GM12878 (cell line): ENCODE data around the gene PI4KB. TPM values are rescaled to one million over a fixed set of nuclear protein-coding genes. Genes with fewer than 3 reads are reported as not detected.

ENCODE experiments used
- ATF7 ChIP-seq: fragments of 450-650 bp; IDR thresholded peaks from 2 replicates; pipeline ENCODE4 v1.6.1; 2016; ENCODE audit warnings: low read depth, mild to moderate bottlenecking
- BACH1 ChIP-seq: fragments of 450-650 bp; IDR thresholded peaks from 2 replicates; pipeline ENCODE4 v1.6.1; 2017; ENCODE audit warnings: mild to moderate bottlenecking, borderline replicate concordance
- CEBPZ ChIP-seq: fragments of 150-350 bp; IDR thresholded peaks from 2 replicates; pipeline ENCODE4 v1.6.1; 2016; ENCODE audit warnings: low read depth, low read length
- CREB1 ChIP-seq: IDR thresholded peaks from 2 replicates; pipeline ENCODE4 v1.6.1; 2012; ENCODE audit warnings: low read depth, mild to moderate bottlenecking, inconsistent platforms
- EGR1 ChIP-seq, 2 experiments: IDR thresholded peaks; 1 replicate in 1 of 2; 2 replicates in 1 of 2; pipeline ENCODE4 v1.6.1; 2011 to 2012; ENCODE audit warnings: low read depth in 2 of 2, low read length in 2 of 2, borderline replicate concordance in 1 of 2, mild to moderate bottlenecking in 1 of 2, moderate library complexity in 1 of 2
- HCFC1 ChIP-seq: fragments of 150-350 bp; IDR thresholded peaks from 2 replicates; pipeline ENCODE4 v1.6.1; 2014; ENCODE audit warnings: low read length
- IKZF2 ChIP-seq, 2 experiments: fragments of 450-650 bp; IDR thresholded peaks; 2 replicates each; pipeline ENCODE4 v1.6.1; 2017; ENCODE audit warnings: mild to moderate bottlenecking in 2 of 2, moderate library complexity in 2 of 2
- MTA3 ChIP-seq: IDR thresholded peaks from 2 replicates; pipeline ENCODE4 v1.6.1; 2012; ENCODE audit warnings: low read length, inconsistent platforms, borderline replicate concordance
- NBN ChIP-seq: fragments of 450-650 bp; IDR thresholded peaks from 2 replicates; pipeline ENCODE4 v1.6.1; 2016
- PML ChIP-seq: IDR thresholded peaks from 2 replicates; pipeline ENCODE4 v1.6.1; 2012; ENCODE audit warnings: low read length, inconsistent platforms
- RAD21 ChIP-seq: IDR thresholded peaks from 2 replicates; pipeline ENCODE4 v1.6.1; 2011; ENCODE audit warnings: mild to moderate bottlenecking, low read depth, low read length, moderate library complexity; ENCODE audit not compliant: insufficient read depth
- RAD51 ChIP-seq: fragments of 450-650 bp; IDR thresholded peaks from 2 replicates; pipeline ENCODE4 v1.6.1; 2016; ENCODE audit warnings: moderate library complexity, mild to moderate bottlenecking, inconsistent platforms
- RBBP5 ChIP-seq: fragments of 200-600 bp; sonication (generic); conservative IDR thresholded peaks from 2 replicates; pipeline ENCODE4 v1.6.1; 2016
- RELB ChIP-seq: fragments of 450-650 bp; IDR thresholded peaks from 2 replicates; pipeline ENCODE4 v1.6.1; 2017; ENCODE audit warnings: low read depth, mild to moderate bottlenecking, moderate library complexity
- SREBF1 ChIP-seq: IDR thresholded peaks from 2 replicates; pipeline ENCODE4 v1.6.1; 2012; ENCODE audit warnings: mild to moderate bottlenecking, low read length
- SUPT20H ChIP-seq: IDR thresholded peaks from 2 replicates; pipeline ENCODE4 v1.6.1; 2011; ENCODE audit warnings: low read depth, mild to moderate bottlenecking, low read length, moderate library complexity, borderline replicate concordance; ENCODE audit not compliant: control insufficient read depth
- TBL1XR1 ChIP-seq: IDR thresholded peaks from 2 replicates; pipeline ENCODE4 v1.6.1; 2012; ENCODE audit warnings: low read depth, low read length, improper control_type of control experiment
- USF1 ChIP-seq: IDR thresholded peaks from 2 replicates; pipeline ENCODE4 v1.6.1; 2011; ENCODE audit warnings: borderline replicate concordance, low read depth, mild to moderate bottlenecking, moderate library complexity, mixed read lengths, low read length; ENCODE audit not compliant: insufficient read depth; ENCODE audit errors: extremely low read length
- USF2 ChIP-seq: IDR thresholded peaks from 2 replicates; pipeline ENCODE4 v1.6.1; 2011; ENCODE audit warnings: low read depth, low read length, improper control_type of control experiment, borderline replicate concordance
- polyA plus RNA-seq, 11 experiments: library from polyadenylated mRNA; depleted of rRNA in 4 of 11; unstranded in 6 of 11; stranded (reverse) in 5 of 11; fragments of >200 nt; fragmentation: Nextera tagmentation in 4 of 11; fragmentation: Illumina TruSeq in 1 of 11; extraction: Ambion mirVana in 4 of 11; extraction: Trizol in 1 of 11; gene quantifications; 1 replicate in 1 of 11; 2 replicates in 10 of 11; pipeline versions ENCODE4 v1.2.1 to v1.2.3, GENCODE V29; 2011 to 2016; ENCODE audit warnings: inconsistent platforms in 2 of 11, missing spikeins in 2 of 11, low read depth in 1 of 11
- total RNA-seq, 4 experiments: library from RNA; depleted of rRNA in 3 of 4; stranded (reverse); fragments of >200 nt in 3 of 4; fragmentation: Illumina TruSeq in 1 of 4; extraction: Trizol in 1 of 4; gene quantifications; 2 replicates each; pipeline versions ENCODE4 v1.2.1 to v1.2.3, GENCODE V29; 2013 to 2021
- TF ChIP-seq, protein P1 (sequence below): IDR thresholded peaks from 2 replicates; pipeline ENCODE4 v1.6.1; 2012; ENCODE audit warnings: low read length, inconsistent platforms

The PI4KB gene
- total and polyA plus RNA-seq, 10 of the 15 experiments (the other 5 are each of a cell fraction or from before 2014, with no cell fraction given) = 3.3 to 88.3 (median 51.7) TPM

- TF ChIP-seq RELB = 0 out of 2 replicates have a peak, but pooled peaks have one; percentile 24
- TF ChIP-seq USF1 = peak; percentile 38
- peak; percentile 57; the same call in 1 of the 2 replicates for TF ChIP-seq ATF7
- TF ChIP-seq NBN = 0 out of 2 replicates have a peak, but pooled peaks have one; percentile 20
- peak; percentile 56; the same call in 1 of the 2 replicates for TF ChIP-seq USF2
- TF ChIP-seq CEBPZ = no peak
- TF ChIP-seq RAD51 = peak; percentile 67; the same call in 1 of the 2 replicates
- TF ChIP-seq RBBP5 = no peak
- TF ChIP-seq EGR1 (IDR thresholded peaks at IDR 0.05; ENCODE audit: borderline replicate concordance in 1 of 2, low read depth in 2 of 2, low read length in 2 of 2) = no peak
- TF ChIP-seq MTA3 = no peak
- TF ChIP-seq SUPT20H = no peak
- TF ChIP-seq RAD21 = peak; percentile 77
- TF ChIP-seq HCFC1 = no peak
- 0 out of 2 replicates have a peak, but pooled peaks have one; percentile 39 for TF ChIP-seq PML
- TF ChIP-seq IKZF2 (IDR thresholded peaks at IDR 0.05) = peak in 1 of 2 experiments; percentile 29; a peak in 2 of 4 replicates
- no peak for TF ChIP-seq SREBF1
- TF ChIP-seq, protein P1, sequence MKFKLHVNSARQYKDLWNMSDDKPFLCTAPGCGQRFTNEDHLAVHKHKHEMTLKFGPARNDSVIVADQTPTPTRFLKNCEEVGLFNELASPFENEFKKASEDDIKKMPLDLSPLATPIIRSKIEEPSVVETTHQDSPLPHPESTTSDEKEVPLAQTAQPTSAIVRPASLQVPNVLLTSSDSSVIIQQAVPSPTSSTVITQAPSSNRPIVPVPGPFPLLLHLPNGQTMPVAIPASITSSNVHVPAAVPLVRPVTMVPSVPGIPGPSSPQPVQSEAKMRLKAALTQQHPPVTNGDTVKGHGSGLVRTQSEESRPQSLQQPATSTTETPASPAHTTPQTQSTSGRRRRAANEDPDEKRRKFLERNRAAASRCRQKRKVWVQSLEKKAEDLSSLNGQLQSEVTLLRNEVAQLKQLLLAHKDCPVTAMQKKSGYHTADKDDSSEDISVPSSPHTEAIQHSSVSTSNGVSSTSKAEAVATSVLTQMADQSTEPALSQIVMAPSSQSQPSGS = peak; percentile 44; the same call in 1 of the 2 replicates
- TF ChIP-seq CREB1 = peak; percentile 74
- TF ChIP-seq BACH1 = no peak
- no peak for TF ChIP-seq TBL1XR1
Measured at GRCh38 chr1:151340870-151341754, 13.9 kb upstream of the PI4KB start (continued).
